Prostate gland (tissue), 2 donors: ENCODE data around the gene ASB6. TPM values are rescaled to one million over a fixed set of nuclear protein-coding genes. Genes with fewer than 3 reads are reported as not detected.

Experiments used
- DNase-seq: peaks from one replicate; pipeline ENCODE4 v3.0.0-alpha.2; 2019; ENCODE audit warnings: low spot score
- H3K27ac ChIP-seq, 2 donors: fragments of 200-600 bp; sonication (generic); 2 replicates each; pipeline ENCODE4 v1.5.1; 2017 to 2019
- H3K27me3 ChIP-seq: fragments of 200-600 bp; sonication (generic); replicated peaks from 2 replicates; pipeline ENCODE4 v1.5.1; 2019; ENCODE audit not compliant: insufficient read depth
- H3K36me3 ChIP-seq, 2 donors: fragments of 200-600 bp; sonication (generic); 1 replicate in 1 of 2; 2 replicates in 1 of 2; pipeline versions ENCODE4 v1.5.1 to v1.8.1; 2017 to 2019
- H3K4me1 ChIP-seq: fragments of 200-600 bp; sonication (generic); replicated peaks from 2 replicates; pipeline ENCODE4 v1.5.1; 2019
- H3K4me3 ChIP-seq, 2 donors: fragments of 200-600 bp; sonication (generic); 2 replicates each; pipeline ENCODE4 v1.5.1; 2017 to 2019
- H3K9me3 ChIP-seq: fragments of 200-600 bp; sonication (generic); 2 replicates; pipeline ENCODE4 v1.5.1; 2017
- POLR2A ChIP-seq: fragments of 450-650 bp; IDR thresholded peaks from one replicate; pipeline ENCODE4 v1.6.1; 2016; ENCODE audit warnings: antibody characterized with exemption, mild to moderate bottlenecking
- POLR2AphosphoS5 ChIP-seq: sonication (generic); formaldehyde crosslinking; IDR thresholded peaks from one replicate; pipeline ENCODE4 v1.6.1; 2017; ENCODE audit warnings: antibody characterized with exemption
- WGBS: methylation state at CpG from one replicate; pipeline ENCODE4 v1.1.5; 2018; 5-methylcytosine and 5-hydroxymethylcytosine counted together
- intact Hi-C: fragments of 100-400 bp; cut with DNase I; formaldehyde crosslinking; loops from one replicate; pipeline ENCODE4 v1.14.2; 2022
- total RNA-seq, 2 donors: library from RNA; depleted of rRNA; stranded (reverse); fragments of >200 nt; gene quantifications; one replicate each; pipeline ENCODE4 v1.1.0, GENCODE V29; 2016
- TF ChIP-seq, protein P1 (sequence below), 4 experiments: fragments of 200-600 bp in 2 of 4; fragments of 450-650 bp in 2 of 4; sonication (generic) in 2 of 4; IDR thresholded peaks; 1 replicate in 3 of 4; 2 replicates in 1 of 4; pipeline ENCODE4 v1.5.1; 2016 to 2019; ENCODE audit warnings: antibody characterized with exemption in 4 of 4, mild to moderate bottlenecking in 2 of 4, moderate library complexity in 2 of 4

Gene ASB6
- total RNA-seq, 2 donors from 2014 or later: 25.2 to 50.3 TPM

DNA sequence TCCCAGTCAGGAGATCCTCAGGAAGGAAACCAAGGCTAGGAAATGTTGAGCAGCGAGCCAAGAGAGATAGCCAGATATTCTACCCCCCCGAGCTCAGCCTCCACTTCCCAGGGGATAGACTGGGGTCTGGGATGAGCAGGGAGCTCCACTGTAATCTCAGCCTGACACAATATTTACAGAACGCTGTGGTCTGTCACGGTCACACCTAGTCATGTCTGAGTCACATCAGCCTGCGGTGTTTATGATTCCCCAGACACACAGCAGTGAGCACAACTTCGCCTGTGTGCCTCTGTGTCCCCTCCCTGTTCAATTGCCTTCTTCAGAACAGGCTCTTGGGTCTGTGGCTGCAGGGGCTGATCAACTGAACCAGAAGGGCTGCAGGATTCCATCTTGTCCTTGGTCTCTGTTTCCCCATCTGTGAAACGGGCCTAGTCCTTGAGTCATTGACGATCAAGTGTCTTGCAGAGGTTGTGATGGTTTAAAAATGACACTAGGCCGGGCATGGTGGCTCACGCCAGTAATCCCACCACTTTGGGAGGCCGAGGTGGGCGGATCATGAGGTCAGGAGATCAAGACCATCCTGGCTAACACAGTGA lies 14.9 kb upstream of the ASB6 start:
- Histone ChIP-seq H3K4me1 (no peaks in the 10 kb centered on the region), H3K36me3 (no peaks in the 10 kb centered on the region), H3K27me3 (no peaks in the 10 kb centered on the region), H3K4me3 (no peak overlapping the region), H3K9me3 (no peaks in the 10 kb centered on the region), H3K27ac (no peak overlapping the region)
- intact Hi-C loops: no loop called here
- DNase-seq: peak; percentile 40
- peak; percentile 52 for TF ChIP-seq POLR2AphosphoS5
- TF ChIP-seq, protein P1, sequence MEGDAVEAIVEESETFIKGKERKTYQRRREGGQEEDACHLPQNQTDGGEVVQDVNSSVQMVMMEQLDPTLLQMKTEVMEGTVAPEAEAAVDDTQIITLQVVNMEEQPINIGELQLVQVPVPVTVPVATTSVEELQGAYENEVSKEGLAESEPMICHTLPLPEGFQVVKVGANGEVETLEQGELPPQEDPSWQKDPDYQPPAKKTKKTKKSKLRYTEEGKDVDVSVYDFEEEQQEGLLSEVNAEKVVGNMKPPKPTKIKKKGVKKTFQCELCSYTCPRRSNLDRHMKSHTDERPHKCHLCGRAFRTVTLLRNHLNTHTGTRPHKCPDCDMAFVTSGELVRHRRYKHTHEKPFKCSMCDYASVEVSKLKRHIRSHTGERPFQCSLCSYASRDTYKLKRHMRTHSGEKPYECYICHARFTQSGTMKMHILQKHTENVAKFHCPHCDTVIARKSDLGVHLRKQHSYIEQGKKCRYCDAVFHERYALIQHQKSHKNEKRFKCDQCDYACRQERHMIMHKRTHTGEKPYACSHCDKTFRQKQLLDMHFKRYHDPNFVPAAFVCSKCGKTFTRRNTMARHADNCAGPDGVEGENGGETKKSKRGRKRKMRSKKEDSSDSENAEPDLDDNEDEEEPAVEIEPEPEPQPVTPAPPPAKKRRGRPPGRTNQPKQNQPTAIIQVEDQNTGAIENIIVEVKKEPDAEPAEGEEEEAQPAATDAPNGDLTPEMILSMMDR (IDR thresholded peaks at IDR 0.05): no peak
- WGBS: 78% methylated on average over 12 of the region's 12 CpGs

DNA sequence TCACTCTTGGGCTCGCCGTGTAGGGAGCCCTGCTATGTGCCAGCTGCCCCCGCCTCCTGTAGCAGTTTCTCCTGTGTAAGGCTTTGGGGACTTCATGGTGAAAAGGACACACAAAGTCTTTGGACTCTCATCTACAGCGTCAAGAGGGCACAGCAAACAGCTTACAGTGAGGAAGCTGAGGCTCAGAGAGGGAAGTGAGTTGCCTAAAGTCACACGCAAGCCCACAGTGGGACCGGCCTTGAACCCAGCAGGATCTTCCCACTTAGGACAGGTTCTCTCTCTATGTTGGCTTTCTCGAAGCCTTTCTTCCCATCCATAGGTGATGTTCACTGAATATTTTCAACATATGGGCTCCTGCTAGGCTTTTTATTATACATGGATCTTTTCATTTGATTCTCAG lies 13.7 kb upstream of the ASB6 start:
- no peaks in the 10 kb centered on the region for H3K9me3 ChIP-seq
- H3K27me3 ChIP-seq: no peaks in the 10 kb centered on the region
- intact Hi-C loops: no loop called here
- TF ChIP-seq POLR2A (no peak), POLR2AphosphoS5 (no peak)
- TF ChIP-seq, protein P1 (IDR thresholded peaks at IDR 0.05): no peak
- H3K27ac ChIP-seq: no peak overlapping the region
- H3K36me3 ChIP-seq: no peaks in the 10 kb centered on the region
- H3K4me3 ChIP-seq: no peak overlapping the region
- WGBS: 83% methylated on average over 7 of the region's 7 CpGs
- no peaks in the 10 kb centered on the region for H3K4me1 ChIP-seq
- DNase-seq: no peak

DNA sequence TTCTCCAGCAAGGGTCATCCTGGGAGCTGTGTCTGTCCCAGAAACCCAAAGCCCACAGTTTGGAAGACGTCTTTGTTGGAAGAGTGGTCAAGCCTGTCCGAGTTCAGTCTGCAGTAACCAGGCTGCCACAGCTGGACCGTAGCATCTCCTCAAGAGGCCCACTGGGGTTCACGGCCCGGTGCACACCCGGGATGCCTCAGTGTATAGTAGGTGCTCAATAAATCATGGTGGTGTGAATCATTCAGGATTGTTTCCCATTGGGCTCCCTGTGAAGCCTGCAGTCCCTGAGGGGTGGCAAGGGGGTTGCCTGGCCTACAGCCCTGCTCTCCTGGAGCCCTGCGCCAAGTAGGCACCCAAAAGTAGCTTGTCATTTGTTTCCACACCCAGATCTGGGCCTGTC lies 13.2 kb upstream of the ASB6 start:
- intact Hi-C loops: no loop called here
- Histone ChIP-seq H3K27ac (no peak overlapping the region), H3K4me3 (no peak overlapping the region), H3K27me3 (no peaks in the 10 kb centered on the region), H3K4me1 (no peaks in the 10 kb centered on the region), H3K9me3 (no peaks in the 10 kb centered on the region), H3K36me3 (no peaks in the 10 kb centered on the region)
- WGBS: 94% methylated on average over 7 of the region's 7 CpGs
- no peak for DNase-seq
- TF ChIP-seq POLR2AphosphoS5 (no peak), POLR2A (no peak)
- TF ChIP-seq, protein P1 (IDR thresholded peaks at IDR 0.05): no peak

DNA sequence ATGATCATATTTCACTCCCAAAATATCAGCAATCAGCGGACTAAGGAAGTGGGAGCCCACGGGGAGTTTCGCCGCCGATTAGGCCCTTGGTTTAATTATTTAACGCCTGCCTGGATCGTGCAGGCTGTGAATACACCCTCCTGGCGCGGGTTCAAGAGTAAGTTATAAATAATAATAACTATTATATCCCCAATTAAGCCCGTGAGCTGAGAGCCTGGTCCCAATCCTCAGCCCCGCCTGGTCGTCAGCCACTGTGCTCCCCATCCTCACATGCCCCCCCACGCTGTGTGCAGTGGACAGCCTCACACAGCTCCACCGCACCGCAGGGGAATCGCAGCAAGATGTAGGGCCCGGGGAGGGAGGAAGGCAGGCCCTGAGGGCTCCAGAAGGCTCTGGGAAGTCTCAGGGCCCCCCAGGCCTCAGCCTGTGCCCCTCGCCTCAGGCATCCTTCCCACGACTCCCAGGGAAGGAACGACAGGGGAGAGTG lies 12.6 kb upstream of the ASB6 start:
- intact Hi-C loops: no loop called here

More for the DNA sequence above, 12.6 kb upstream of the ASB6 start:
- DNase-seq: no peak
- H3K4me1 ChIP-seq: no peaks in the 10 kb centered on the region
- WGBS: 36% methylated on average over 20 of the region's 20 CpGs
- peak overlapping the region; percentile 38 to 45 for H3K27ac ChIP-seq
- H3K9me3 ChIP-seq: no peaks in the 10 kb centered on the region
- TF ChIP-seq, protein P1 (IDR thresholded peaks at IDR 0.05): no peak
- TF ChIP-seq POLR2A (no peak), POLR2AphosphoS5 (no peak)
- no peaks in the 10 kb centered on the region for H3K27me3 ChIP-seq
- H3K4me3 ChIP-seq: no peak overlapping the region
- no peaks in the 10 kb centered on the region for H3K36me3 ChIP-seq
